GM10248 (cell line): ENCODE data around the gene SMOC2.

Source experiments
- CTCF ChIA-PET: fragments of 300-600 bp; sonication (Branson Sonifier 250); formaldehyde crosslinking; extraction: SDS; loops from one replicate; lab custom pipeline; 2021; ENCODE audit warnings: antibody characterized with exemption; lab: Yijun Ruan, JAX
- POLR2A ChIA-PET: fragments of 350-650 bp; sonication (Branson Sonifier 250); formaldehyde crosslinking; extraction: SDS; loops from one replicate; lab custom pipeline; 2020; ENCODE audit warnings: antibody characterized with exemption; lab: Yijun Ruan, JAX
- DNase-seq: peaks from one replicate; pipeline ENCODE4 v3.0.0; 2012; ENCODE audit errors: extremely low spot score
- TF ChIP-seq, protein P1 (sequence below): IDR thresholded peaks from 2 replicates; pipeline ENCODE4 v1.5.1; 2012; ENCODE audit warnings: mild to moderate bottlenecking, low read depth; ENCODE audit errors: extremely low read depth, missing control alignments, control extremely low read depth

Gene SMOC2

DNA sequence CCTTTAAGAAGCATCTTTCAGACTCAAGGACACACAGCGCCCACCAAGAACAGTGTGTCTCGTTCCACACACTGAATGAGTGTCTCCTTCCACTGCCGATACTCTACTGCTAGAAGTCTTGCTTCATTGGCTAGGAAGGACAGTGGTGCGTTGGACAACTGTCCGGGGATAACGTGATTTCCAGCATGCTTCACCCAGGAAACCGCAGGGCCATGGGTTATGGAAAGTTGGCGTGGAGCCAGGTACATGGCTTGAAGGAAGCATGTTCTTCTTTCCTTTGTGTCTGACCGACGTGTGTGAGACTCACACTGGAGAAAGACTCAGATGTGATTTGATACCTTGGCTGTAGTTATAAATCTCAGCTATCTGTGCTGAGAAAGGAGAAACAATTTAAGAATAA, 73.2 kb downstream of the SMOC2 start:
- ChIA-PET CTCF (interaction anchor here (1.5 kb wide), 1 partner anchor 13 kb away, joined by 3 read pairs; no protein-coding TSS in a partner anchor), POLR2A (no interaction called here)
- TF ChIP-seq, protein P1, sequence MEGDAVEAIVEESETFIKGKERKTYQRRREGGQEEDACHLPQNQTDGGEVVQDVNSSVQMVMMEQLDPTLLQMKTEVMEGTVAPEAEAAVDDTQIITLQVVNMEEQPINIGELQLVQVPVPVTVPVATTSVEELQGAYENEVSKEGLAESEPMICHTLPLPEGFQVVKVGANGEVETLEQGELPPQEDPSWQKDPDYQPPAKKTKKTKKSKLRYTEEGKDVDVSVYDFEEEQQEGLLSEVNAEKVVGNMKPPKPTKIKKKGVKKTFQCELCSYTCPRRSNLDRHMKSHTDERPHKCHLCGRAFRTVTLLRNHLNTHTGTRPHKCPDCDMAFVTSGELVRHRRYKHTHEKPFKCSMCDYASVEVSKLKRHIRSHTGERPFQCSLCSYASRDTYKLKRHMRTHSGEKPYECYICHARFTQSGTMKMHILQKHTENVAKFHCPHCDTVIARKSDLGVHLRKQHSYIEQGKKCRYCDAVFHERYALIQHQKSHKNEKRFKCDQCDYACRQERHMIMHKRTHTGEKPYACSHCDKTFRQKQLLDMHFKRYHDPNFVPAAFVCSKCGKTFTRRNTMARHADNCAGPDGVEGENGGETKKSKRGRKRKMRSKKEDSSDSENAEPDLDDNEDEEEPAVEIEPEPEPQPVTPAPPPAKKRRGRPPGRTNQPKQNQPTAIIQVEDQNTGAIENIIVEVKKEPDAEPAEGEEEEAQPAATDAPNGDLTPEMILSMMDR, result no peak
- DNase-seq, result no peak

DNA sequence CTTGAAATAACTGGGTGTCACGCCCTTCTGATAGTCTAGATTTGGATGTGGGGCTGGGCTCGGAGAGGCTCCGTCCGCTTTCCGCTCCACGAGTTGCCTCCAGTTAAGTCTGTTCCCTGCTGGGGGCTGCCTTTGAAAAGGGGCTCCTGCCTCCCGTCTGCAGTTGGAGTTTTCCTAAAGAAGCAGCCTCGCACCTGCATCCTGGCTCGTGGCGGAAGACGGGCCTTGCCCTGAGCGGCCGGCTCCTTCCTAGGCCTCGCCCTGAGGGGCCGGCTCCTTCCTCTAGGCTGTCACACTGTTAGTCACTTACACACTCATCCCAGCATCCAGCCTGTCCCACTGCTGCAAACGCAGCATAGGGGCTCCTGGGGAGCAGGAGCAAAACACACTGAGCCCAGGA, 74.4 kb downstream of the SMOC2 start:
- ChIA-PET POLR2A (no interaction called here), CTCF (no interaction called here)
- DNase-seq, result no peak

DNA sequence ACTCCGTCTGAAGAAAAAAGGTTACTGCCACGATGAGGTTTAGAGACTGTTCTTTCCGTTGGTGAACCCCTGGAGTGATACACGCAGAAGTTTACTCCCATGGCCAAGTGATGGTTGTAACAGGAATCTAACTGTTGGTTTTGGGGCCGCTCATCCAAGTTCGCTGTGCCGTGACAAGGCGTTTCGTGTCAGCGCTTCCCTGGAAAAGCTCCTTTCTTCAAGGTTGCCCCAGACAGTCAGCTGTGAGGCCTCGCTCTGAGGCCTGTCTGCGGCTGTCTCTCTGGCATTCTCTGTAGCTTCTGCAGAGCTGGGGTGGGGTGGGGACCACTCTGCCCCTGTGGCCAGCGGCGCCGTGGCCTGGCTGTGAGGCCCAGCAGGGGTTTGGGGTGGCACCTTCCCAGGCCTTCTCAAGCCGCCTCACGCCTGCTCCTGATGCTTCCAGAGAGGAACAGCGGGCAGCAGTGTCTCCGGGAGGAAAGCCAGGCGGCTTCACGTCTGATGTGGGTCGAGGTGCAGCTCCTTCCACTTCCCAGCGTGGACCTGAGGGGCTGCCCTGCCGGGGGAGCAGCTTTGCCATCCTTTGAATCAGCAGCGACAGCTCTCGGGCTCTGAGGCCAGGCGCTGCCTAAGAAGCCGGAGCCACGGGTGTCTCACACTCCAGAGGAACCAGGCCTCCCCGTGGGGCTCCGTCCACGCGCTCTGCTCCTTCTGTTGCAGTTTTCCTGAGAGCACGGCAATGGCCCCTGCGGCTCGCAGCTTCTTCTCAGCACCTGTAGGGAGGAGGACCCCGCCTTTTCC, 76.2 kb downstream of the SMOC2 start:
- TF ChIP-seq, protein P1, result no peak
- POLR2A ChIA-PET, result interaction anchor here (0.7 kb wide), 1 partner anchor 14 kb away, joined by 5 read pairs; no protein-coding TSS in a partner anchor
- CTCF ChIA-PET, result no interaction called here
- DNase-seq, result no peak

More for the DNA sequence above, 74.4 kb downstream of the SMOC2 start:
- TF ChIP-seq, protein P1, result no peak

DNA sequence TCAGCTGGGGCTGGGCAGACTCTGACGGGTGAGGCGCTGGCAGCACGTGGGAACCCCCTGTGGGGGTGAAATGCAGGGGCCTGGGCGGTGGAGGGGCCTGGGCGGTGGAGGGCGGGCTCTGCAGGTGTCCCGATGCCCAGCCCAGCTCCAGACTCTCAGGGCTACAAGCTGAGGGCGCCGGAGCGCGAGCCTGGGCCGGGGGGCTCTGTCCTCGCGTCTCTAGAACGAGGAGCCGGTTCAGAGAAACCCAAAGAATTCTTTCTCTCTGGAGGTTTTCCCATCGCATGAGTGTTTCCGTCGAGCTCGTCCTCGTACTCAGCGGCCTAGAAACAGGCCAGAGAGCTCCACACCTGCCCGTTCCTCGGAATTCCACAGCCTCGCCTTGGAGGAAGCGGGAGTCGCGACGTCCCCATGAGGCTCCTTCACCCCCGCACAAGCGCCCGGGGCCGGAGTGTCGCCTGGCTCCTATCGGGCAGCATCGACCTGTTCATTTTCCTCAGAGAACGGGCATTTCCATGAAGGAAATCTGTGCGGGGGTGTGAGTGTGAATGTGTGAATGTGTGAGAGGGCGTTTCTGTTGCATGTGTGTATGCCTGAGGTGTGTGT, 76.9 kb downstream of the SMOC2 start:
- POLR2A ChIA-PET, result no interaction called here
- CTCF ChIA-PET, result no interaction called here

DNA sequence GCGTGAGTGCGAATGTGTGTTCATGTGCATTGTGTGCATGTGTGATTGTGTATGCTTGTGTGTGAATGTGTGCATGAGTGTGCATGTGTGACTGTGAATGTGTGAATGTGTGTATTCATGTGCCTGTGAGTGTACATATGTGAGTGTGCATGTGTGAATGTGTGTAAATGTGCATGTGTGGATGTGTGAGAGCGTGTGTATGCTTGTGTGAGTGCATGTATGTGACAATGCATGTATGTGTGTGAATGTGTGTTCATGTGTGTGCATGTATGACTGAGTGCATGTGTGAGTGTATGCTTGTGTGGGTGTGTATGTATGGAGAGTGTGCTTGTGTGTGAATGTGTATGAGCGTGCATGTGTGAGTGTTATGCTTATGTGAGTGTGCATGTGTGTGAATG, 77.4 kb downstream of the SMOC2 start:
- DNase-seq, result no peak
- TF ChIP-seq, protein P1, result no peak
- POLR2A ChIA-PET, result no interaction called here
- CTCF ChIA-PET, result no interaction called here

More for the DNA sequence above, 76.9 kb downstream of the SMOC2 start:
- DNase-seq, result no peak
- TF ChIP-seq, protein P1, result no peak

DNA sequence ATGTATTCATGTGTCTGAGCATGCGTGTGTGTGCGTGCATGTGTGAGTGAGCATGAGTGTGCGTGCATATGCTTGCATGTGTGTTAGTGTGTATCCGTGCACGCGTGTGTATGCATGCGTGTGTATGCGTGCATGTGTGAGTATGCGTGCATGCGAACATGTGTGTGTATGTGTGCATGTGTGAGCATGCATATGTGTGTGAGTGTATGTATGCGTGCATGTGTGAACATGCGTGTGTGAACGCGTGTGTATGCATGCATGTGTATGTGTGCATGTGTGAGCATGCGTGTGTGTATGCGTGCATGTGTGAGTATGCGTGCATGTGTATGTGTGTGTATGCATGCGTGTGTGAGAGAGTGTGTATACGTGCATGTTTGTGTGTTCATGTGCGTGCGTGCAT, 77.9 kb downstream of the SMOC2 start:
- TF ChIP-seq, protein P1, result no peak
- POLR2A ChIA-PET, result no interaction called here
- no peak for DNase-seq
- CTCF ChIA-PET, result no interaction called here
